HG02981 (cell line): Measurements from ENCODE around the gene CDC42EP5.

ENCODE experiments used
- ATAC-seq: cut with Tn5 transposase; IDR thresholded peaks from one replicate; pipeline ENCODE4 v1.9.1; 2021; ENCODE audit warnings: mild to moderate bottlenecking, moderate library complexity; ENCODE audit not compliant: unreplicated experiment

The CDC42EP5 gene

DNA sequence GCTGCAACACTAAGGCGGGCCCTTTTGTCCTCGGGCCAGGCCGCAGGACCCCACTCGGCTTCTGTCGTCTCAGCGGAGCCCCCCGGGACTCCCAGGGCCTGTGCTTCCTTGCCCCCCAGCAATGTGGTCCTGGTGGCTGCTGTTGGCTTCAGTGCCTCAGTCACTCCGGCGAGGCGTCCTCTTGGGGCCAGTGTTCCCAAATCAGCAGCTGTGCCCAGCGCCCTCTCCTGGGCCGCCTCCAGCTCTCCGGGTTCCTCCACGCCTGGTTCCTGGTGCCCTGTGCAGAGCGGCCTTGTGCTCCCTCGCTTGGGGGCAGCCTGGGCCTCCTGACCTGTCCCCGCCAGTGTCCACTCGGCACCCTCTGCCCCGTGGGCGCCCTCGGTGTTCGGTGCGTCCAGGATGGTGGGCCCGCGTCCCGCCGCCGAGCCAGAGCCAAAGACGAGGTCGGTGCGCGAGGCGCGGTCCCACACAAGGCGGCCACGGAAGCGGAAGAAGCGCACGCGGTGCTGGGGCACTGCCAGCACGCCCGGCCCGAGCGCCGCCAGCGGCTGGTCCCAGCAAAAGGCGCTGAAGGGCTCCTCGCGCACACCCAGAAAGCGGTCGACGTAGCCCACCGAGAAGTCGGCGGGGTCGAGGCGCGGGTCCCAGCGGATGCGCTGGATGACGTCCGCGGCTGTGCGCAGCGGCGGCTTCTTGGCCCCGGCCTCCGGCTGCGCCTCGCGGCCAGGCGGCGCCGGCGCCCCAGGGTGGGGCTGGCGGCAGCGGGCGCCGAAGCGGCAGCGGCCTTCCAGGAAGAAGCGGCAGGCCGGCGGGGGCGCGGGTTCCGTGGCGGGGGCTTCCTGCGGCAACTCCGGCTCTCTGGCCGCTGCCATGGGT lies 10.2 kb downstream of the CDC42EP5 start:
- ATAC-seq, result peak; percentile 4

DNA sequence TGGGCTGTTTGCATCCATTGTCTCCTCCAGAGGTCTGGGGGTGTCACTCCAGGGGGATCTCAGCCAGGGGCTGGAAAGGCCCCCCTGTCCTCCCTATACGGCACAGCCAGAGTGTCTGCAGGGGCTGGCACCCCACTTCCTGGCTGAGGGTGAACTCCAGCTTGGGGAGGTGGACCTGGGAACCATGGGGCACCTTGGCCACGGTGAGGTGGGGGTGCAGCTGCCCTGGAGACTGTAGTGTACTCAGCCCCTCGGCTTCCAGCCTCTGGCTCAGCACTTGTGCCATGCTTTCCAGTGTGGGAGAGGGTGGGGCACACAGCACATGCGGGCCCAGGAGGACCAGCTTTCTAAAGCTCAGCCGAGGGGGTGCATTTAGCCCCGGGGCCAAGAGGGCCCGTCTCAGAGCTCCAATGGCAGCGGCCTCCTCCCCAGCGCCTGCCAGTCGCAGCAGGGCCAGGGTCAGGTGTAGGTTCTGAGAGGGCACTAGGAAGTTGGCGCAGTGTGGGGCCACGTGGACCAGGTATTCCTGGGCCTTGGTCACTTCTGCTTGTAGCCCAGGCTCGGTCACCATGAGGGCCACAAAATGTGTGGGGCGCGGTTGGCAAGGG lies 10.9 kb downstream of the CDC42EP5 start:
- ATAC-seq, result no peak

DNA sequence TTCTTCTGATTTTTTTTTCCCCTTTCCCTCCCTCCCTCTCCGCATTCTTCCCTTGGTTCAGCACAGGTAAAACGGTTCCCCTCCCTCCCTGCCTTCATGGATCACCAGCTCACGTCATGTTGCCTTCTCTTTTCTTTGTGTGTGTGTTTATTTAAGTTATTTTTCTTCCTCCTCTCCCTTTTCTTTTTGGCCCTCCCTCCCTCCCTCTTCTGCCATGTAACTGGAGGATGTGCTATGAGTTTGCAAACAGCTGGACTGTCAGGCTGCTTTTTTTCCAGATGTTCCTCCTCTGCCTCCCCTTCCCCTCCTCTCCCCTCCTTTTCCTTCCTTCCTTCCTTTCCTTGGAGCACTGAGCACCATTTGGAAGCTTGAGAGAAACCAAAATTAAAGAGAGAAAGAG lies 11.5 kb downstream of the CDC42EP5 start:
- ATAC-seq, result no peak

DNA sequence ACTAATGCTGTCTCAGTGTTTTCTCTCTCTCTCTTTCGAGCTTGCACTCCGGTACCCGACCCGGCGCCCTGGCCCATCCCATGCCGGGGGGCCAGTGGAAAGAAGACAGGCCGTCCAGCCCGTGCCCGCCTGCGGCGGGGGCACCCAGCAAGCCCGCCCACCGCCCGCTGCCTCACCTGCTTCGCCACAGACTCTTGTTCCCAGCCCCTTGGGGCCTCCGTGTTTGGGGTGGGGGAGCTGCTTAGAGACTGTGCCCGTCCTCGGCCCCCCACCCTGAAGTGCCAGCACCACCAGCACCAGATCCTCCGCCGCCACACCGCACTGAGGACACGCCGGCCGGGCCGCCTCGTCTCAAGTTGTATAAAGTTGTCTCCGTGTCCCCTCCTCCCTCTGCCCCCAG lies 11.9 kb downstream of the CDC42EP5 start:
- ATAC-seq, result no peak

DNA sequence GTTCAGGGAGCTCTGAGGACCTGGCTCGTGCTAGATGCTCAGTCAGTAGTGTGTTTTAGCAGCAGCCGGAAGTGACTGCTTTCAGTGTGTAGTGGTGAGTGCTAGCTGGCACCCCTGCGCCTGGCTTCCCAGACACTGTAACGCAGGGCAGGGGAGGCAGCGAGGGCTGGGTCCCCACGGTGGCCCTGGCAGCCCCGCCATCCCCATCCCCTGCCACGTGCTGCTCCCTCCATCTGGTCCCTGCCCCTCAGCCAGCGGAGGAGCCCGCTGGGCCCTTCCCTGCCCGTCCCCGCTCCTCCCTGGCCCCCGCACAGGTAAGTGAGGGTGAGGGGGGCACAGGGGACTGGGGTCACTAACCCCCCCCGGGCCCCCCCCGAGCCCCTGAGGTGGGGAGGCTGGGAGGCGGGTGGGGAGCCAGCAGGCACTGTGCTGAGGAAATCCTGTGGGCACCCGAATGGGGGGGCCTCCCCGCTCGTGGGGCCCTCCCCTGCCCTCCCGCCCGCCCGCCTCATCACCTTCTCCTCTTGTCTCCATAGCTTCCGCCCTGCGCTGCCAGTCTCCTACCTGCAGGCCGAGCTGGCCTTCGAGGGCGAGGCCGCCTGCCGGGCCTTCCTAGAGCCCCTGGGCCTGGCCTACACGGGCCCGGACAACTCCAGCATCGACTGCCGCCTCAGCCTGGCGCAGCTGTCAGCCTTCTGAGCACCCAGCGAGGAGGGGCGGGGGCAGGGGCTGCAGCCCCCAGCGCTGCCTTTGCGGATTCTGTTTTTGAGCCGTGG lies 12.7 kb downstream of the CDC42EP5 start:
- no peak for ATAC-seq

DNA sequence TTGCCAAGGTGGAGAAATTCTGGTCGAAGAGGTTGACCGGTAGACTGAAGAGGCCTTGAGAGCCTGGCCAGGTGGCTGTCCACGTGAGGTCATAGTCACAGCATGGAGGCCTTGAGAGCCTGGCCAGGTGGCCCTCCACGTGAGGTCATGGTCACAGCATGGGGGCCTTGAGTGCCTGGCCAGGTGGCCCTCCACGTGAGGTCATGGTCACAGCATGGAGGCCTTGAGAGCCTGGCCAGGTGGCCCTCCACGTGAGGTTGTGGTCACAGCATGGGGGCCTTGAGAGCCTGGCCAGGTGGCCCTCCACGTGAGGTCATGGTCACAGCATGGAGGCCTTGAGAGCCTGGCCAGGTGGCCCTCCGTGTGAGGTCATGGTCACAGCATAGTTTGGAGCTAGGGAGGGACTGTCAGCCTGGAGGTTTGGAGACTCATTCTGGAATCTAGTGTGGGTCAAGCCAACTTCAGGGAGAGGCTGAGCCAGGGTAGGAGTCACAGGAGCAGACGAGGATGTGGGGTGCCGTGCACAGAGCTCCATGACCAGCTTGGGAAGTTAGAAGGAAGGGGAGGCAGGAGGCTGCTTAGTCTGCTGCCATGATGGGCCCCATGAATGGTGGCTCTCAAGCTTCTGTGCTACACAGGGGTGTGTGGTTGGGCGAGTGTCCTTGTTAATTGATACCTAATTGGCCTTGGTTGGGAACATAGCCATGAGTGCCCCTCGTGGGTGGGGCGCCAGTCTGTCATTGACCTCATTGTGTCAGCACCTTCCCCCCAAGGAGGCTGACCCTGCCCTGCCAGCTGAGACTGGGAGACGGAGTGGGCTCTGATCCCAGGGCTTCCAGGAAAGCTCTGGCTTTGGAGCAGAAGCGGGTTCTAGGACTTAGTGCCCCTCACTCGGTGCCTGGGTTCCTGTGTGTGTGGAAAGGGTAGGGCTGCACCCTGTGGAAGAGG lies 13.5 kb downstream of the CDC42EP5 start:
- ATAC-seq, result no peak

DNA sequence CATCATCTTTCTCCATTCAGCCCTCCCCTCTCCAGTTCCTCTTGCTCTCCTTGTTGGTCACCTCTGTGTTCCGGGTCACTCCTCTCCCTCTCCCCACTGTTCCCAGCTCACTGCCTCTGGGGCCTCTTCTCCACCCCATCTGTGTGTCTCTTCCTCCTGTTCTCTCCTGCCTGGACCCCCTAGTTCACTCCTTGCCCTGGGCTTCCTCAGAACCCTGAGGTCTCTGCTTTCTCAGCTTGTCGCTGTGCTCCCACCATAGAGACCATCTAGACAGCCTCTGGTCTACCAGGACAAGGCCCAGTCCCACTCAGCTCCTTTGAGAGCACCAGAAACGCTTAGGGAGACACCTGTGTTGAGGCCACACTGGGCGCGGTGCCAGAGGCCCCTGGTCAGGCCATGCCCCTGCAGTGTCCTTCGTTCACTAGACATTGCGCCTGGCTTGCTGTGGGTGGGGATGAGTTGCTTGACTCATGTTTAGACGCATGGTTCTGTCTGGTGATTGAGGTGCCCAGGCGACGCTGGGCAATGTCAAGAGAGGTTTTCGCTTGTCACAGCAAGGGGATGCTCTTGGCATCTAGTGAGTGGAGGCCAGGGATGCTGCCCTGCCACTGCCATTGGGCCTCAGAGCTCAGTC lies 14.3 kb downstream of the CDC42EP5 start:
- no peak for ATAC-seq

DNA sequence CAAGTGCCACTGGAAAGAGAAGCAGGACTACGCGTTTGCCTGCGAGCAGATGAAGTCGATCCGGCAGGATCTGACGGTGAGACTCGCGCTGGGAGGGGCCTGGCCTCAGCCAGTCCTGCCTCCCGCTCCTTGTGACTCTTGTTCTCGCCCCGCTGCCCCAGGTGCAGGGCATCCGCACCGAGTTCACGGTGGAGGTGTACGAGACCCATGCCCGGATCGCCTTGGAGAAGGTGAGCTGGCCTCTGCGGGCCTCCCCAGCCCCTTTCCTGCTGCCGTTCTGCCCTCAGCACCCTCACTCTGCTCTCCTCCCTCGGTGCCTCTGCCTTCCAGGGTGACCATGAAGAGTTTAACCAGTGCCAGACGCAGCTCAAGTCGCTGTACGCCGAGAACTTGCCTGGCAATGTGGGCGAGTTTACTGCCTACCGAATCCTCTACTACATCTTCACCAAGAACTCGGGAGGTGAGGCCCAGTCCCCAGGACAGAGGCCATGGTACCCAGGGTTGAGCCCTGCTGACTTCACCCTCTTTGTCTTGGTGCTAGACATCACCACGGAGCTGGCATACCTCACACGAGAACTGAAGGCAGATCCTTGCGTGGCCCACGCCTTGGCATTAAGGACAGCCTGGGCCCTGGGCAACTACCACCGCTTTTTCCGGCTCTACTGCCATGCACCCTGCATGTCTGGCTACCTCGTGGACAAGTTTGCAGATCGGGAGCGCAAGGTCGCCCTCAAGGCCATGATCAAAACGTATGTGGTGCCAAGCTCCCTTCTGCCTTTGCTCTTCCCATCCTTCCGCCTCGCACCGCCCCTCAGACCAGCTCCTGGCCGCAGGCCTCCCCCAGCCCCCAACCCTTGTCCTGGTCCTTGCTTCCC lies 15.1 kb downstream of the CDC42EP5 start:
- no peak for ATAC-seq

DNA sequence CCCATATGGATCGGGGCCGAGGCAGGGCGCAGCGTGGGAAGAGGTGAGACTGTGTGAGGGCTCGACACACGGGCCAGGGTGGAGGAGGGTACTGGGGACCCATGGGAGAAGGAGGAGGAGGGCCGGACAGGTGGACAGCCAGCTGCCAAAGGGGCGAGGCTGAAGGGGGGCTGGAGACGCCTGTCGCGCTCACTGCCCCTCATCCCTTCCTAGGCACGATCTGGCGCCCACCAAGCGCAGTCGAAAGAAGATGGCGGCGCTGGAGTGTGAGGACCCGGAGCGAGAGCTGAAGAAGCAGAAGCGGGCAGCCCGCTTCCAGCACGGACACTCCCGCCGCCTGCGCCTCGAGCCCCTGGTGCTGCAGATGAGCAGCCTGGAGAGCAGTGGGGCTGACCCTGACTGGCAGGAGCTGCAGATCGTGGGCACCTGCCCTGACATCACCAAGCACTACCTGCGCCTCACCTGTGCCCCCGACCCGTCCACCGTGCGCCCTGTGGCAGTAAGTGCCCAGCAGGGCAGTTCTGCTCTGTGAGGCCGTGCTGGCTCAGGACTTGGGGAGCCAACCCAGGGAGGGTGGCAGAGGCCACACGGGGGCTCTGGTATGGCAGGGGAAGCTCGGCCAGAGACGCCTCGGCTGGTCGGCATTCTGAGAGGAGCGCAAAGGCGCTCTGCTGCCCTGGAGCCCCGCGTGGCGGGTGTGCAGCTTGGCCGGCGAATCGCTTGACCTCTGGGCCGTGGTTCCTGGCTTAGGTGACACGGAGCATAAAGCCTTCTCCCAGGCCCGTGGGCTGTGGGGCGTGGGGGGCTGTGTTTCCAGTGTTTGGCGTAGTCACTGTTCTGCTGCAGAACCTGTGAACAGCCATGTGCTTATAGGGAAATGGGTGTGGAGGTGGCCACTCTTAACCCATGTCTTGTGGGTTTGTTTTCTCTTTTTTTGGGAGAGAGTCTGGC lies 16.4 kb downstream of the CDC42EP5 start:
- no peak for ATAC-seq

DNA sequence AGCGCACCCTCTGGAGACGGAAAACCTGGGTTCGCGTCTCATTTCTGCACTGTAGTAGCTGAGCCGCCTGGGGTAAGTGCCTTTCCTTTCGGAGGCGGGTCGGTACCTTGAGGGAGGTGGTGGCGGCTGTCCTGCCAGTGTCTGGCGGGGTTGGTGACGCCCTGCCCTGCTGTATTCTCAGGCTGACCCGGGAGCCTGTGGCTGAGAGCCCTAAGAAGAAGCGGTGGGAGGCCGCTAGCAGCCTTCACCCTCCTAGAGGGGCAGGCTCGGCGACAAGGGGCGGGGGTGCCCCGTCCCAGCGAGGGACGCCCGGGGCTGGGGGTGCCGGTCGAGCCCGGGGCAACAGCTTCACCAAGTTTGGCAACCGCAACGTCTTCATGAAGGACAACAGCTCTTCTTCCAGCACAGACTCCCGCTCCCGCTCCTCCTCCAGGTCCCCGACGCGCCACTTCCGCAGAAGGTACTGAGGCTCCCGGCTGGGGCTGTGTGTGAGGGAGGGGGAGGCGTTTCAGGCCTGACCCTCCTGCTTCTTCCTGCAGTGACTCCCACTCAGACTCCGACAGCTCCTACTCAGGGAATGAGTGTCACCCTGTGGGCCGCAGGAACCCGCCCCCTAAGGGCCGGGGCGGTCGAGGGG lies 17.2 kb downstream of the CDC42EP5 start:
- no peak for ATAC-seq

DNA sequence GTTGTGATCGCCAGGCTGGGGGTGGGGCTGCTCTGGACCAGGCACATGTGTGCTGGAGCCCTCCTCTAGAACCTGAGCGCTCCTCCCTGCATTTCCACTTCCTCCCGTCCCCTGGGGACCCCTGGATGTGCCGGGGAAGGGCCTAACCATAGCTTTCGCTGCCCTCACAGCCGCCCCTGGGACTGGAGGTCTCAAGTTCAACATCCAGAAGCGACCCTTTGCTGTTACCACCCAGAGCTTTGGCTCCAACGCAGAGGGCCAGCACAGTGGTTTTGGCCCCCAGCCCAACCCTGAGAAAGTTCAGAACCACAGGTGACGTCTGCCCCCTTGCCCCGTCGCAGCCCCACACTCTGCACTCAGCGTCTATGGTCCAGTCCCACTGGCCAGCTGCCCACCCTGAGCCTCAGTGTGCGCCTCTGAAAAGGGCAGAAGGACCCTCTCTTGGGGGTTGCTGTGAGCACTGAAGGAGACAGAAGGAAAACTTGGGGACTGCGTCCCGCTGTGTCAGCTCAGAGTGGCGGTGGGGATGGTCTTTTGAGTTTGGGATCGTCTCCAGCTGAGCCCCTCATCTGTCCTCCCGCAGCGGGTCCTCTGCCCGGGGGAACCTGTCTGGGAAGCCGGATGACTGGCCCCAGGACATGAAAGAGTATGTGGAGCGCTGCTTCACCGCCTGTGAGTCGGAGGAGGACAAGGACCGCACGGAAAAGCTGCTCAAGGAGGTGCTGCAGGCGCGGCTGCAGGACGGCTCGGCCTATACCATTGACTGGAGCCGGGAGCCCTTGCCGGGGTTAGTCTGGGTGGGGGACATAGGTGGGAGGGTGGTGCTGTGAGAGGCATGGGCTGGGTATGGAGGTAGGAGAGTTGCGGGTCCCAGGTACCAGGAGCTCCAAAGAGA lies 18.1 kb downstream of the CDC42EP5 start:
- no peak for ATAC-seq

DNA sequence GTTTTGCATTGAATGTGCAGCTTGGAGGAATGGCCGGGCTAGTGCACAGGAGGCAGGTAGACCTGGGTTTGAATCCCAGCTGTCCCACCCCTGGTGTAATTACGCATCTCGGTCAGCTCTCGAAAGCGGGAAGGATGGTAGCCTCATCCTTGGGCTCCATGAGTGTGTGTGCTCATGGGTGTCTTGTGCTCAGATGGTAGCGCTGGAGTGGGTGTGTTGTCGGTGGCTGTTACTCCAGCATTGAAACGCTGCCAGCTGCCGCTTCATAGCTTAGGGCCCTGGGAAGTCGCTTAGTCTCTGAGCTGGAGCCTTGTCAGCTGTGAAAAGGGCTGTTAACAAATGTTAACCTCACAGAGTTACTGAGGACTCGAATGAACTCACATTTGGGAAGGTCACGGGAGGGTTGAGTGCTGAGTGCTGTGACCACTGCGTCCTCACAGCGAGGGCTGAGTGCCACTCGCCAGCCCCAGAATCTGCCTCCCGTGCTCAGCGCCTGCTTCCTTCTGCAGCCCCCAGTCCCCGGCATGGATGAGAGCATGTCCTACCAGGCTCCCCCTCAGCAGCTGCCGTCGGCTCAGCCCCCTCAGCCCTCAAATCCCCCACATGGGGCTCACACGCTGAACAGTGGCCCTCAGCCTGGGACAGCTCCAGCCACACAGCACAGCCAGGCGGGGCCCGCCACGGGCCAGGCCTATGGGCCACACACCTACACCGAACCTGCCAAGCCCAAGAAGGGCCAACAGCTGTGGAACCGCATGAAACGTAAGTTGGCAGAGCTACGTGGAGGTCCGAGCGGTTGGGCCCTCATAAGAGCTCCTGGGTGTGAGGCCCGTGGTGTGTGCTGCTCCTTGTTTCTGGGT lies 18.9 kb downstream of the CDC42EP5 start:
- no peak for ATAC-seq

DNA sequence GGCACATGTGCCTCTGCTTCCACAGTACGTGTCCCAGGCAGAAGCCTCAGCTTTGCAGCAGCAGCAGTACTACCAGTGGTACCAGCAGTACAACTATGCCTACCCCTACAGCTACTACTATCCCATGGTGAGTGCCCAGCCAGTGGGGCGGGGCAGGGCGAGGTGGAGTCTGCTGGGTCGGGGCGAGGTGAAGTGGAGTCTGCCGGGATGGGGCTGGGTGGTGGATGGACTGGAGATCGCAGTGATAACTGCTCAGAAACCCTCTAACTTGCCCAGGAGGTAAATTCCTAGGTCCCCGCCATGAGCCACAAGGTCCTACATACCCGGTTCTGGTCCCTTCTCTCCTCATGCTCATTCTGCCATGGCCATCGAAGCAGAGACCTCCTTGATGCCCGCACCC lies 20.5 kb downstream of the CDC42EP5 start:
- ATAC-seq, result no peak

DNA sequence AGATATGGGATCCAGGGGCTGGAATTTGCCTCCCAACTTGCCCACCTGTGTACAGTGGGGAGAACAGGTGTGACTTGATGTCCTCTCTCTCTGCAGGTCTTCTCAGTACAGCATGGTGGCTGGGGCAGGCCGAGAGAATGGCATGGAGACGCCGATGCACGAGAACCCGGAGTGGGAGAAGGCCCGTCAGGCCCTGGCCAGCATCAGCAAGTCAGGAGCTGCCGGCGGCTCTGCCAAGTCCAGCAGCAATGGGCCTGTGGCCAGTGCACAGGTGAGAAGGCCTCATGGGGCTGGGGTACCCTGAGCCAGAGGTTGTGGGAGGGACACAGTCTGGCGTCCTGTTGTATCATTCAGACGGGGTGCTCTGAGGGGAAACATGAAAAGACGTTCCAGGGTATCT lies 21.1 kb downstream of the CDC42EP5 start:
- no peak for ATAC-seq

DNA sequence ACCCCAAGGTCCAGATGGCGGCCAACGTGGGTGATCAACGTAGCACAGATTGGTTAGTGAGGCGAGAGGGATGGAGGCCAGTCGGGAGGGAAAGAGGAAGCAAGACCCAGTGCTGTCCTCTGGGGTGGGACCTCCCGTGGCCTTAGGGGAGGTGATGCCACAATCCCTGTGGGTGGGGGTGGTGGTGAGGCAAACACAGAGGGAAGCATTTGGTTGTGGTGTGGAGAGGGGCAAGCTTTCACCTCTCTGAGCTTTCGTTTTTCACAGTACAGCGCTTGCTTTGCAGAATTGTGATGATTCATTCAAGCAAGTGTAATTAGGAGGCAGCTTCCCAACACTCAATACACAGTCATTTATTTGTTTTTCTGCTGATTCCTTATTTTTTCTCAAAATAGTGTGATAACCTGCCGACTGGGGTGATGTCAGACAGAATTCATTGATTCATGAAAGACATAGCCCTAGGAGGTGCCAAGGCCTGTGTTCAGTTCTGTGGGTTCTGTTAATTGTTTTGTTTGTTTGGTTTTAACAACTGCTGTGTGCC lies 21.7 kb downstream of the CDC42EP5 start:
- ATAC-seq, result no peak
